GM12872 (cell line): ENCODE data around the gene JUNB.

Source experiments
- CTCF ChIP-seq: IDR thresholded peaks from 3 replicates; pipeline ENCODE4 v1.5.1; 2011; ENCODE audit warnings: low read depth, mild to moderate bottlenecking, low read length, moderate library complexity; ENCODE audit not compliant: insufficient read depth

The JUNB gene

GRCh38 chr19:12791345-12792050, at the start of gene JUNB:
JUNB (plus strand) TSS chr19:12791486; CDS start chr19:12791772, 286 bp downstream.
- 0 out of 3 replicates have a peak, but pooled peaks have one; percentile 7 for TF ChIP-seq CTCF

- TF ChIP-seq CTCF = no peak
Measured at GRCh38 chr19:12745166-12745897, 46.0 kb upstream of the JUNB start.

GRCh38 chr19:12748489-12748888, 42.8 kb upstream of the JUNB start:
- no peak for TF ChIP-seq CTCF

GRCh38 chr19:12749938-12750521, 41.3 kb upstream of the JUNB start:
- TF ChIP-seq CTCF = no peak

GRCh38 chr19:12750851-12751250, 40.4 kb upstream of the JUNB start:
- no peak for TF ChIP-seq CTCF

- no peak for TF ChIP-seq CTCF
Measured at GRCh38 chr19:12751635-12752034, 39.7 kb upstream of the JUNB start, which contains the start of gene BEST2. BEST2 (plus strand) TSS chr19:12751791; CDS start chr19:12752593, 802 bp downstream.

- TF ChIP-seq CTCF = no peak
Measured at GRCh38 chr19:12752056-12752781, 39.1 kb upstream of the JUNB start.
